HUES48 (cell line): ENCODE results near the gene ZBTB20.

Experiments used
- H3K27ac ChIP-seq: one replicate; pipeline ENCODE4 v1.7.0; 2013; ENCODE audit warnings: low read depth, low read length, inconsistent platforms
- H3K27me3 ChIP-seq: 2 replicates; pipeline ENCODE4 v1.6.1; 2013; ENCODE audit warnings: mild to moderate bottlenecking, low read length; ENCODE audit not compliant: control insufficient read depth, insufficient read depth
- H3K36me3 ChIP-seq: 2 replicates; pipeline ENCODE4 v1.6.1; 2013; ENCODE audit warnings: low read length; ENCODE audit not compliant: control insufficient read depth, insufficient read depth
- H3K4me1 ChIP-seq: 2 replicates; pipeline ENCODE4 v1.6.1; 2013; ENCODE audit warnings: mild to moderate bottlenecking, low read length; ENCODE audit not compliant: control insufficient read depth, insufficient read depth
- H3K4me3 ChIP-seq: 2 replicates; pipeline ENCODE4 v1.5.1; 2013; ENCODE audit warnings: mild to moderate bottlenecking, low read depth, low read length
- H3K9ac ChIP-seq: 2 replicates; pipeline ENCODE4 v1.6.1; 2013; ENCODE audit warnings: mild to moderate bottlenecking, low read depth, low read length, moderate library complexity
- H3K9me3 ChIP-seq: 2 replicates; pipeline ENCODE4 v1.6.1; 2013; ENCODE audit warnings: low read length; ENCODE audit not compliant: control insufficient read depth, insufficient read depth

The ZBTB20 gene

GRCh38 chr3:114551770-114552526, 595.1 kb downstream of the ZBTB20 start:
- no peak overlapping the region for H3K27ac ChIP-seq
- H3K4me3 ChIP-seq = no peak overlapping the region
- no peaks in the 10 kb centered on the region for H3K27me3 ChIP-seq
- H3K4me1 ChIP-seq = no peaks in the 10 kb centered on the region
- H3K9me3 ChIP-seq = no peaks in the 10 kb centered on the region
- no peaks in the 10 kb centered on the region for H3K36me3 ChIP-seq
- no peak overlapping the region for H3K9ac ChIP-seq

- Histone ChIP-seq H3K27ac (no peak overlapping the region), H3K27me3 (no peaks in the 10 kb centered on the region)
Measured at GRCh38 chr3:114550165-114550564, 596.9 kb downstream of the ZBTB20 start.

GRCh38 chr3:114545193-114545592, 601.9 kb downstream of the ZBTB20 start:
- H3K9ac ChIP-seq = no peak overlapping the region
- H3K36me3 ChIP-seq = no peaks in the 10 kb centered on the region
- no peak overlapping the region for H3K4me3 ChIP-seq
- peaks cover 33% of the 10 kb centered on the region for H3K4me1 ChIP-seq
- no peaks in the 10 kb centered on the region for H3K9me3 ChIP-seq
- H3K27ac ChIP-seq = no peak overlapping the region
- H3K27me3 ChIP-seq = no peaks in the 10 kb centered on the region

More at GRCh38 chr3:114550165-114550564, 596.9 kb downstream of the ZBTB20 start:
- no peak overlapping the region for H3K9ac ChIP-seq
- no peaks in the 10 kb centered on the region for H3K9me3 ChIP-seq
- H3K36me3 ChIP-seq = no peaks in the 10 kb centered on the region
- H3K4me3 ChIP-seq = no peak overlapping the region
- H3K4me1 ChIP-seq = no peaks in the 10 kb centered on the region

- Histone ChIP-seq H3K27ac (peak overlapping the region; percentile 83), H3K9me3 (no peaks in the 10 kb centered on the region), H3K4me1 (peaks cover 33% of the 10 kb centered on the region), H3K4me3 (no peak overlapping the region), H3K27me3 (no peaks in the 10 kb centered on the region), H3K36me3 (no peaks in the 10 kb centered on the region), H3K9ac (0 out of 2 replicates have a peak overlapping the region, but pooled peaks have one; percentile 8)
Measured at GRCh38 chr3:114542359-114542758, 604.7 kb downstream of the ZBTB20 start.

GRCh38 chr3:114539525-114539924, 607.6 kb downstream of the ZBTB20 start:
- H3K36me3 ChIP-seq = no peaks in the 10 kb centered on the region
- H3K27me3 ChIP-seq = no peaks in the 10 kb centered on the region
- no peaks in the 10 kb centered on the region for H3K9me3 ChIP-seq
- no peak overlapping the region for H3K9ac ChIP-seq
- H3K4me1 ChIP-seq = peaks cover 33% of the 10 kb centered on the region
- H3K27ac ChIP-seq = no peak overlapping the region
- H3K4me3 ChIP-seq = no peak overlapping the region

GRCh38 chr3:114538211-114538610, 608.9 kb downstream of the ZBTB20 start:
- Histone ChIP-seq H3K27ac (no peak overlapping the region), H3K9me3 (no peaks in the 10 kb centered on the region), H3K4me3 (no peak overlapping the region), H3K9ac (no peak overlapping the region), H3K4me1 (peaks cover 27% of the 10 kb centered on the region), H3K27me3 (no peaks in the 10 kb centered on the region), H3K36me3 (no peaks in the 10 kb centered on the region)

- no peaks in the 10 kb centered on the region for H3K9me3 ChIP-seq
- peaks cover 4% of the 10 kb centered on the region; the same call in 1 of the 2 replicates for H3K4me1 ChIP-seq
- H3K36me3 ChIP-seq = no peaks in the 10 kb centered on the region
Measured at GRCh38 chr3:114528517-114528916, 618.6 kb downstream of the ZBTB20 start.

GRCh38 chr3:114527036-114527644, 619.9 kb downstream of the ZBTB20 start:
- H3K27me3 ChIP-seq = no peaks in the 10 kb centered on the region
- no peak overlapping the region for H3K9ac ChIP-seq
- H3K4me1 ChIP-seq = peaks cover 4% of the 10 kb centered on the region; the same call in 1 of the 2 replicates
- H3K9me3 ChIP-seq = no peaks in the 10 kb centered on the region
- no peak overlapping the region for H3K27ac ChIP-seq
- H3K36me3 ChIP-seq = no peaks in the 10 kb centered on the region
- no peak overlapping the region for H3K4me3 ChIP-seq

More at GRCh38 chr3:114528517-114528916, 618.6 kb downstream of the ZBTB20 start:
- H3K4me3 ChIP-seq = no peak overlapping the region
- H3K27me3 ChIP-seq = no peaks in the 10 kb centered on the region
- H3K27ac ChIP-seq = no peak overlapping the region
- no peak overlapping the region for H3K9ac ChIP-seq

GRCh38 chr3:114525278-114525677, 621.8 kb downstream of the ZBTB20 start:
- no peak overlapping the region for H3K4me3 ChIP-seq

GRCh38 chr3:114519415-114519814, 627.7 kb downstream of the ZBTB20 start:
- no peak overlapping the region for H3K9ac ChIP-seq
- H3K27ac ChIP-seq = no peak overlapping the region
- no peaks in the 10 kb centered on the region for H3K27me3 ChIP-seq
- no peak overlapping the region for H3K4me3 ChIP-seq
- no peaks in the 10 kb centered on the region for H3K9me3 ChIP-seq
- H3K36me3 ChIP-seq = no peaks in the 10 kb centered on the region
- H3K4me1 ChIP-seq = peaks cover 17% of the 10 kb centered on the region

More at GRCh38 chr3:114525278-114525677, 621.8 kb downstream of the ZBTB20 start:
- H3K27me3 ChIP-seq = no peaks in the 10 kb centered on the region
- no peak overlapping the region for H3K27ac ChIP-seq
- no peaks in the 10 kb centered on the region for H3K36me3 ChIP-seq
- H3K9ac ChIP-seq = no peak overlapping the region
- peaks cover 4% of the 10 kb centered on the region; the same call in 1 of the 2 replicates for H3K4me1 ChIP-seq
- H3K9me3 ChIP-seq = no peaks in the 10 kb centered on the region

GRCh38 chr3:114518206-114518808, 628.8 kb downstream of the ZBTB20 start:
- Histone ChIP-seq H3K36me3 (no peaks in the 10 kb centered on the region), H3K9me3 (no peaks in the 10 kb centered on the region), H3K4me1 (peaks cover 17% of the 10 kb centered on the region), H3K9ac (no peak overlapping the region), H3K27ac (no peak overlapping the region), H3K4me3 (no peak overlapping the region), H3K27me3 (no peaks in the 10 kb centered on the region)
